OCI-LY1 (cell line): ENCODE results near the gene P2RY1.
"Not testable (repeated sequence)": the region's sequence is repeated elsewhere in the genome, so short reads cannot be mapped to it uniquely, and the experiment has no call there.

Experiments used
- H2AFZ ChIP-seq: fragments of 200-600 bp; sonication (generic), shearing (Covaris generic); 2 replicates; pipeline ENCODE4 v1.6.0; 2014; ENCODE audit warnings: antibody characterized with exemption, mild to moderate bottlenecking, low read length
- H3F3A ChIP-seq: fragments of 200-600 bp; sonication (generic), shearing (Covaris generic); 2 replicates; pipeline ENCODE4 v1.6.0; 2014; ENCODE audit warnings: mild to moderate bottlenecking, antibody characterized with exemption, low read length, moderate library complexity; ENCODE audit not compliant: insufficient read depth
- H3K27ac ChIP-seq: fragments of 200-600 bp; sonication (generic); 2 replicates; pipeline ENCODE4 v1.5.1; 2014; ENCODE audit warnings: low read length, mixed run types, mild to moderate bottlenecking, low read depth; ENCODE audit not compliant: poor library complexity, severe bottlenecking
- H3K27me3 ChIP-seq: fragments of 200-600 bp; sonication (generic); 2 replicates; pipeline ENCODE4 v1.6.0; 2014; ENCODE audit warnings: antibody characterized with exemption, mild to moderate bottlenecking, low read length, moderate library complexity; ENCODE audit not compliant: insufficient read depth
- H3K36me3 ChIP-seq: fragments of 200-600 bp; sonication (generic); 2 replicates; pipeline ENCODE4 v1.6.1; 2014; ENCODE audit warnings: mild to moderate bottlenecking, antibody characterized with exemption, low read length, moderate library complexity, mixed read lengths; ENCODE audit not compliant: insufficient read depth
- H3K4me1 ChIP-seq: fragments of 200-600 bp; sonication (generic); 2 replicates; pipeline ENCODE4 v1.5.1; 2014; ENCODE audit warnings: mild to moderate bottlenecking, low read length, moderate library complexity; ENCODE audit not compliant: insufficient read depth, severe bottlenecking
- H3K4me2 ChIP-seq: fragments of 200-600 bp; sonication (generic), shearing (Covaris generic); 2 replicates; pipeline ENCODE4 v1.6.1; 2014; ENCODE audit warnings: low read length
- H3K4me3 ChIP-seq: fragments of 200-600 bp; sonication (generic); 2 replicates; pipeline ENCODE4 v1.5.1; 2014; ENCODE audit warnings: low read length, low read depth, mild to moderate bottlenecking, mixed read lengths; ENCODE audit not compliant: poor library complexity, severe bottlenecking
- H3K79me2 ChIP-seq: fragments of 200-600 bp; shearing (Covaris generic); 2 replicates; pipeline ENCODE4 v1.6.1; 2016; ENCODE audit warnings: mixed run types, low read length, mixed read lengths; ENCODE audit not compliant: insufficient read depth
- H3K9ac ChIP-seq: fragments of 200-600 bp; sonication (generic), shearing (Covaris generic); 2 replicates; pipeline ENCODE4 v1.6.1; 2014; ENCODE audit warnings: mild to moderate bottlenecking, low read length, mixed read lengths
- H3K9me2 ChIP-seq: fragments of 200-600 bp; sonication (generic), shearing (Covaris generic); 2 replicates; pipeline ENCODE4 v1.6.1; 2014; ENCODE audit warnings: low read depth, mild to moderate bottlenecking, low read length, mixed read lengths
- H3K9me3 ChIP-seq: fragments of 200-600 bp; shearing (Covaris generic); 2 replicates; pipeline ENCODE4 v1.6.1; 2014; ENCODE audit warnings: low read length, mixed read lengths
- H4K20me1 ChIP-seq: fragments of 200-600 bp; sonication (generic), shearing (Covaris generic); 2 replicates; pipeline ENCODE4 v1.6.0; 2016; ENCODE audit warnings: mild to moderate bottlenecking, low read length; ENCODE audit not compliant: insufficient read depth
- CTCF ChIP-seq: fragments of 200-600 bp; sonication (generic), shearing (Covaris generic); IDR thresholded peaks from 2 replicates; pipeline ENCODE4 v1.5.1; 2017; ENCODE audit warnings: mild to moderate bottlenecking, antibody characterized with exemption, low read length, moderate library complexity, mixed read lengths
- EZH2 ChIP-seq: fragments of 200-600 bp; sonication (generic), shearing (Covaris generic); IDR thresholded peaks from 2 replicates; pipeline ENCODE4 v1.8.0; 2017; ENCODE audit warnings: borderline replicate concordance, mixed run types, mild to moderate bottlenecking, antibody characterized with exemption, low read length, moderate library complexity, mixed read lengths

Gene P2RY1

GRCh38 chr3:152870027-152870426 is 35.1 kb downstream of the P2RY1 start:
- Histone ChIP-seq H3K27me3 (no peaks in the 10 kb centered on the region), H2AFZ (no peak overlapping the region), H3K9ac (no peak overlapping the region), H3F3A (no peaks in the 10 kb centered on the region), H3K27ac (no peak overlapping the region), H4K20me1 (no peaks in the 10 kb centered on the region), H3K4me1 (no peaks in the 10 kb centered on the region), H3K4me3 (no peak overlapping the region), H3K9me3 (no peaks in the 10 kb centered on the region), H3K4me2 (no peak overlapping the region), H3K9me2 (no peaks in the 10 kb centered on the region), H3K79me2 (no peaks in the 10 kb centered on the region), H3K36me3 (no peaks in the 10 kb centered on the region)
- TF ChIP-seq CTCF (no peak), EZH2 (no peak)

DNA sequence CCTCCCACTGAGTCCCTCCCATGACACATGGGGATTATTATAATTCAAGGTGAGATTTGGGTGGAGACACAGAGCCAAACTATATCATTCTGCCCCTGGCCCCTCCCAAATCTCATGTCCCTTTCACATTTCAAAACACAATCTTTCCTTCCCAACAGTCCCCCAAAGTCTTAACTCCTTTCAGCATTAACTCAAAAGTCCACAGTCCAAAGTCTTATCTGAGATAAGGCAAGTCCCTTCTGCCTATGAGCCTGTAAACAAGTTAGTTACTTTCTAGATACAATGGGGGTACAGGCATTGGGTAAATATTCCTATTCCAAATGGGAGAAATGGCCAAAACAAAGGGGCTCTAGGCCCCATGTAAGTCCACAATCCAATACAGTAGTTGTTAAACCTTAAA is 38.4 kb downstream of the P2RY1 start:
- H3K4me2 ChIP-seq, H3K27ac ChIP-seq, H3K4me3 ChIP-seq, H3F3A ChIP-seq, H3K27me3 ChIP-seq, H3K79me2 ChIP-seq, H4K20me1 ChIP-seq, H3K4me1 ChIP-seq, H3K9ac ChIP-seq, H3K36me3 ChIP-seq, H3K9me2 ChIP-seq, H2AFZ ChIP-seq, H3K9me3 ChIP-seq: not testable (repeated sequence)

DNA sequence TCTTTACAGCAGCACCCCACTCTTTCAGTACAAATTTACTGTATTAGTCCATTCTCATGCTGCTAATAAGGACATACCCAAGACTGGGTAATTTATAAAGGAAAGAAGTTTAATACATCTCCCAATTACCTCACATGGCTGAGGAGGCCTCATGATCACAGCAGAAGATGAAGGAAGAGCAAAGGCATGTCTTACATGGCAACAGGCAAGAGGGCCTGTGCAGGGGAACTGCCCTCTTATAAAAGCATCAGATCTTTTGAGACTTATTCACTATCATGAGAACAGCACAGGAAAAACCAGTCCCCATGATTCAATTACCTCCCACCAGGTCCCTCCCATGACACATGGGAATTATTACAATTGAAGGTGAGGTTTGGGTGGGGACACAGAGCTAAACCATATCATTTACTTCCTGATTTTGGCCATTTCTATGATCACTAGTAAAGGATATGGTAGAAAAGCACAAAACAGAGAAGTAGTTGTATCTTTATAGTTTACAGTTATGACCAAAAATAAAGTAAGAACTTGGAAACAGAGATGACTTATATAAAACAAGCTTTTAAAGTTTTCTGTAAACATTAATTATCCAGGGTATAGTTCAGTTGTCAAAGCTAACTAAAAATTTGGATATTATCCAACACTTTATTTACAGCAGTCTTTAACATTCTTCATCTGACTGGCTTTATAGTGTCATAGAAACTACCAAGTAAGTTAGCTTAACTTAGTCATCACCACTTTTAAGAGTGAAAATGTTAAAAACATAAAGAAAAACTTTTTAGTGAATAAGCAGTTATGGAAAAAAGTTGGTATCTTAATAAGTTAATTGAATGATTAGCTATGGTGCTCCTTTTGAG is 40.2 kb downstream of the P2RY1 start:
- Histone ChIP-seq H3K4me1 (no peaks in the 10 kb centered on the region), H3K27me3 (no peaks in the 10 kb centered on the region), H3K9me2 (no peaks in the 10 kb centered on the region), H4K20me1 (no peaks in the 10 kb centered on the region), H2AFZ (no peak overlapping the region), H3K36me3 (no peaks in the 10 kb centered on the region), H3K9ac (no peak overlapping the region), H3K27ac (no peak overlapping the region), H3K4me2 (no peak overlapping the region), H3K4me3 (no peak overlapping the region), H3K79me2 (no peaks in the 10 kb centered on the region), H3F3A (no peaks in the 10 kb centered on the region), H3K9me3 (no peaks in the 10 kb centered on the region)
- TF ChIP-seq EZH2, result no peak
- TF ChIP-seq CTCF, result no peak
